SH-SY5Y (cell line): ENCODE results near the gene GPHA2.

Experiments used
- GATA2 ChIP-seq: IDR thresholded peaks from 2 replicates; pipeline ENCODE4 v1.6.1; 2011; ENCODE audit warnings: mild to moderate bottlenecking, low read depth, low read length
- GATA3 ChIP-seq: IDR thresholded peaks from 2 replicates; pipeline ENCODE4 v1.6.1; 2011; ENCODE audit warnings: low read depth, mild to moderate bottlenecking, low read length, moderate library complexity

GPHA2 gene

DNA sequence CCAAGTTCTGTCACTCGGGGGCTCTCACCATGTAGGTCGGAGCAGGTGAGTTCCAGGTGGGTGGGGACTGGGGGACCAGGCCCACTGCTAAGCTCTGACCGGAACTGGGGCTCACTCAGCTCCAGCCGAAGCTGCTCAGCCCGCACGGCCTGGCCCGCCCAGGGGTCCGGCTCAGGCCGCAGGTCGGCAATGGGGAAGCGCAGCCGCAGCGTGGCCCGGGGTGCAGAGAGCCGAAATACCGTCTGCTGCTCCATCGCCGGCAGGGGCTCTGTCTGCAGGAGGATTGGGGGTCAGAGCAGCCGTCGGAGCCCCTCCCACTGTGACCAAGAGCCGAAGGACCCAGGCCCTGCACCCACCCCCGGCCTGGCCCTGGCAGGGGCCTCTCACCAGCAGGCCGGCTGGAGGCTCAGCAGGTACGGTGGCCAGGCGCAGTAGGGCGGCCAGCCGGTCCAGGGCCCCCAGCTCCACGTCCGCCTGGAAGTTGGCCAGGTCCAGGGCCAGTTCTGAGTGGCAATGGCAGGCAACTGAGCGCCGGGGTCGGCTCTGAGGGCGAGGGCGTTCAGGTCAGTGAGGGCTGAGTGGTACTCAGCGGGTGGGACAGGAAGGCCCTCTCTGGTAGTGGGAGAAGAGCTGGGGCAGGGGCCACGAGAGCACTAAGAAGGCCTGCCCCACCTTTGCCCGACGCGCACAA, 25.9 kb downstream of the GPHA2 start:
- no peak for TF ChIP-seq GATA3
- TF ChIP-seq GATA2 = no peak

DNA sequence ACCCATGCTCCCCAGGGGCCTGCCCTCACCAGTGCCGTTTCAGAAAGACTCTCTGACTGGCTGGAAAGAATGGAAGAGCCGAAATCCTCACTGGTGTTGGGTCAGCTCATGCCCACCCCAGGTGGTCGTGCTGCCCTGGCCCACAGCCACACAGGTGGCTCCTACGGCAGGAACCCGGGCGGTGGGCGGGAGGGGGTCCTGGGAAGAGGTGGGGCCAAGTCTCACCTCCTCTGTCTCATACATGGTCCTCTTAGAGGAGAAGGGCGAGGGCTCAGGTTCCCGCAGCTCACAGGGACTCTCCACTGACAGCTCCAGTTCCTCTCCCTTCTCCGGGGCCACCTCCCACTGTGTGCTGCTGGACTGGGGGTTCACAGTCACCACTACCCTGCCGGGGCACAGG, 26.9 kb downstream of the GPHA2 start:
- no peak for TF ChIP-seq GATA2
- no peak for TF ChIP-seq GATA3

DNA sequence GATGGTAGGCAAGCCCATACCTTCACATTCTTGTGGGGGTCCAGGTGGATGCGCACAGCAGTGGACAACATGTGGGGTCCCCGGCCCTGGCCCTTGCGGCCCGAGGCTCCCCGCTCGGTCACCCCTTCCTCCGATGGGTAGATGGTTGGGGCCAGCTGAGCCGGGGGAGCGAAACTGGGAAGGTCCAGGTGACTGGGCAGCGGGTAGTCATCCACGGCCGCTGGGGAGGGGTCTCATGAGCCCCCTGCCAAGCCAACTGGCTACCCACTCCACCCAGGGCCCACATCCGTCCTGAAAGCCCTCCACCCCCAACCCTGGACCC, 29.4 kb downstream of the GPHA2 start:
- no peak for TF ChIP-seq GATA2
- TF ChIP-seq GATA3 = no peak

DNA sequence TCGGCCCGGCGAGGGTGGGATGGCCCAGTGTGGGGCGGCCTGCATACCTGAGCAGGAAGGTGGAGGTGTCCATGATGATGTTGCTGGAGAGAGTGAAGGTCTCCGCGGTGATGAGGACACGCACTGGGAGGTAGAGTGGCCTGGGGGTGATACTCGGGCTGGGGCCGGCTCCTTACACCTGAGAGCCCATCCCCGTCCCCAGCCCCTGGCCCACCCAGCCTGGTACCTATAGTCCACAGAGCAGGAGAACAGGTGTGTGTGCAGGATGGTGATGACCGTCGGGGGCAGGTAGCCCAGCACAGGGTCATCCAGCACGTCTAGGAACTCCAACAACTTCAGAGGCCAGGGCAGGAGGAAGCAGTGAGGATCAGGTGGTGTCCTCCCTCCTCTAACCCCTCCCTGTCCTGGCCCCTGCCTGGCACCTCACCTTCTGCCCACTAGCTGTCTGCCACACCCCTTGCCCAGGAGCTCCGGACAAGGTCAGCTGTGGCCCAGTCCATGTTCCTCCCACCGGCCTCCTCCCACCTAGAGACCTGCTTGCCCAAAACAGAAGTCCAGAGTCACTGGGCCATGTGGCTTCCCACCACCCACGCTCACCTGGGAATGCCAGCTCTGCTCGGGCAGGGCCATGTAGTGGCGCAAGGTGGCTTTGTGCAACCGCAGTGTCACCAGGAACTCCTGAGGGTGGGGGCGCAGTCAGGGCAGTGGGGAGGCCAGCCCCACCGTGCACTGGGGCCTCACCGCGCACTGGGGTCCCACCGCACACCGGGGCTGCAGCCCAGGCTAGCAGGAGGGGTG, 30.0 kb downstream of the GPHA2 start:
- TF ChIP-seq GATA3 (no peak), GATA2 (no peak)

DNA sequence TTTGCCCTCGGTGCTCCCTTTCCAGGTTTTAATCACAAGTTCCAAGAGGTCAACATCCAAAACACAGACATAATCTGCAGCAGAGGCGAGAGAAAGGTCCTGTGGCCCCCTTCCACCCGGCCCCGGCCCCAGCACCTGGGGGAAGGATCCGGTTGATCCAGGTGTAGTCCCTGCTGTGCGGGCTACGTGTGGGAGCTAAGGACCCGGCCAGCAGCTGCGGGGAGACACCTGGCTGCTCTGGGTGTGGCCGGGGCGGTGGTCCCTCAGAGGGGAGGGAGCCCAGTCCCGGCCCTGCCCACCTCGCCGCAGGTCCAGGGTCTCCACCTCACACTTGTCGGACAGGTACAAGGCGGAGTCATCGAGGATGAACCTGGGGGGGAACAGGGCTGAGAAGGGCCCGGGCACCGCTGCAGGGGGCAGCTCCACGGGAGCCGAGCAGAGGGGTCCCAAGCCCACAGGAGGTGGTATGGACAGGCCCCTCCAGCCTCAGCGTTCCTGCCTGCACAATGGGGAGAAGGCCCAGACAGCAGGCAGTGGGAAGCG, 32.3 kb downstream of the GPHA2 start:
- TF ChIP-seq GATA2 (no peak), GATA3 (no peak)

DNA sequence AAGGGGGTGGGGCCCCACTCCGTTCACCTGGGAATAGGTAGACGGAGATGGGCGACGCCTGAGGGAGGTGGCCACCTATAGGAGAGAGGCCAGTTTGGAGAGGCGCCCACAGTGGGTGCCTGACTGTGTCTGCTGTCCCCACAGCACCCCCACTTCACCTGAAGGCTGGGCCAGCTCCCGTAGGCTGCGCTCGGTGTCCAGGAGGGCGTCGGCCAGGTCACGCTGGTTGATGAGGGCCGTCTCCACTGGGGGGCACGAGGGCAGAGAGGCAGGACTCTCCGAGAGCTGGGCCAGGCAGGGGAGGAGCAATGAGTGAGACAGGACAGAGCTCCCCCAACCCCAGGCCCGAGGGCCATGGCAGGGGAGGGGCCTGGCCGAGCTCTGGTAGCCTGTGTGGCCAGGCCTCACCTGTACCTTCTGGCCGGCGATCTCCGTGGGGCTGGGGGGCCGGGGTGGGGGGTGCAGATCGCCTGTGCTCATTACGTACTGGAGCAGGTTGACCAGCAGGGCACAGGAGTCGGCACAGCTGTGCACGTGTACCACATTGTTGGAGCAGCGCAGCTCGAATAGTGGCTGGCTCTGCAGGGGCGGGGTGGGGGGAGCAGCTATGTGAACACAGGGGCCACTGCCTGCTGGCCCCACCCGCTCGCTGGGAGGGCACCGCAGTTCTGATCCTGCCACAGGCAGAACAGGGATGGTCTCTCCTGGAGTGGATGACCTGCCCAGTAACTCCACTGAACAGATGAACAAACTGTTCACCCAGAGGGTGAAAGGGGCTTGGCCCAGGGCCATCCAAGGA, 33.4 kb downstream of the GPHA2 start:
- no peak for TF ChIP-seq GATA2
- no peak for TF ChIP-seq GATA3

DNA sequence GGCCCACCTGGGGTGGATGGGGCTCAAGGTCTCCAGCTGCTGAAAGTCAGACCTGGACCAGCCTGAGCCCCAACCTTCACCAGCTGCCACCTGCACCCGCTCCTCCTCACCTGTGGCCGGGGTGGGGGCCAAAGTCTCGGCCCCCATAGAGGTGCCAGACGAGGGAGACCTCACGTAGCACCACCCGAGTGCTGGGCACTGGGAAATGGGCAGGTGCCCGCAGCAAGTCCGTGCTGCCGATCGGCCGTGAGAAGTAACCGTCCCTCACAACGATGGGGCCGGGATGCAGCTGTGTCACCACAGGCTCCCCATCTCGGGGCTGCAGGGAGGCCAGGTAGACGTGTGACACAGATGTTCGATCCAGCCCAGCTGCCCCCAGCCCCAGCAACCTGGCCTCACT, 34.9 kb downstream of the GPHA2 start:
- TF ChIP-seq GATA3 (no peak), GATA2 (no peak)

DNA sequence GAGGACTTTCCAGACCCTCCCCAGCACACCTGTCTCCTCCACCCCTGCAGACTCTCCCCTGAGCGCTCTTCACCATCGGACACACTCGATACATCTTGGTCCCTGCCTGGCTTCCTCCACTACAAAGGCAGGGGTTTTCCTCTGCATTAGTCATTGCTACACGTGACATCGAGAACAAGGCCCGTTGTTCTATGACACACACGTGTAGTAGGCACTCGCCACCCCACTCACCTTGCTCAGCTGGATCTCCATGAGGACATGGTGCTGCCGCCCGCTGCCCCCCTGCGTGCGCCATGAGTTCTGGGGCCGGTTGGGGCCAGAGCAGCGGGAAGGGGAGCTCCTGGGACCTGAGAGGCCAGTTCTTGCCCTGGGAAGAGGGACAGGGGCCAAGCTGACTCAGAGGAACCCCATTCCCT, 35.4 kb downstream of the GPHA2 start:
- TF ChIP-seq GATA2 (no peak), GATA3 (no peak)

DNA sequence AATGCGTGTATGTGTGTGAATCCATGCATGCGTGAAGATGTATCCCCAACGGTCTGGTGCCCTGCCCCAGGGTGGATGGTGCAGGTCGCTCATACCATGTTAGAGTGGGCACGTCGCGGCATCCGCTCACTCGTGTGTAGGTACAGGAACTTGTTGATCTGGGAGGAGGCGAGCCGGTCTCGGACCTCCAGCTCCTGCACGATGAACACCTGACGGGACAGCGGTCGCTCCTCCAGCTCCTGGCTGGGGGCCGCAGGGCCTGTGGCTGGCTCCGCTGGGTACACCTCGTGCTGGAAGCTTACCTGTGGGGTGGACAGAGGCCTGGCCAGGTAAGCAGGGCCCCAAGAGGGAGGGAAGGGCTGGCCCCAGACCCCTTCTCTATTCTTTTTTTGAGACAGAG, 37.2 kb downstream of the GPHA2 start:
- TF ChIP-seq GATA2 (no peak), GATA3 (no peak)

DNA sequence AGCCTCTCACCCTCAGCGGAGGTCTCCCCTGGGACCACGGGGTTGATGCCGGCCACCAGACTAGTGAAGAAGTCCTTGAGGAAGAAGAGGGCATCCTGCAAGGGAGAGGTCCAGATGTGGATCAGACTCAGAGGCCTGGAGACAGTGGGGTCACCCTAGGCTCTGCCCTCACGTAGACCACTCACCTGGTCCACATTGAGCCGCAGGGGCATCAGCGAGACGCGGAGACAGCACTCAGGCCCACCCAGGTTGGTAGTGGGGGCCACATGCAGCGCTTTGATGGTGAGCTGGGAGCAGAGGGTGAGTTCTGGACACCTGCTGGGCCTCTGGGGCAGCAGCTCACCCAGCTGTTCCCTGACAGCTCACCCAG, 37.6 kb downstream of the GPHA2 start:
- TF ChIP-seq GATA2 = no peak
- TF ChIP-seq GATA3 = no peak

DNA sequence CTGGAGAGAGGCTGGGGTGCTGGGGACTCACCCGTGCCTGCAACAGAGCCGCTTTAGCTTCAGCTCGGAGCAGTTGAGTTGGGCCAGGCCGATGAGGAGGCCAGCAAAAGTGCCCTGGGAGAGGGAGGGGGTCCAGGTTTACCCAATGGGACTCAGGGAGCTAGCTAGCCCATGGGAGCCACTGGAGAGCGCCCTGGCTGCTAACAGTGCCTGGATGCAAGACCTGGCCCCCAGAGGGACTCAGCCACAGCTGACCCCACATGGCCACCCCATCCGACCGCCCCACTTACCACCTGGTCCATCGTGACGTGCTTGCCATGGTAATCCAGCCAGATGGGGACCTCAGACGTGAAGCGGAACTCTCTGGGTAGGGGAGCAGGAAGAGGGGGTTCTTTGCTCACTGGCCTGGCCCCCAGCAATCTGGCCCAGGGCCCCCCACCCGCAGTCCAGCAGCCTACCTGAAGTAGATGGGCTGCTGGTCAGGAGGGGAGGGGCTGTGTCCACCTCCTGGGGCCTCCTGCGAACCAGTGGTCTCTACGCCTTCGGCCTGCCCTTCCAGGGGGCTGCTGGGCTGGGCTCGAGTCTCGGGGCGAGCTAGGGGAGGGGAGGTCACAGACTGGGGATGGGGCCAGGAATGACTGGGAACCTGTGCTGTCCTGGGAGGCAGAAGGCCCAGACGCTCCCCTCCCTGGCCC, 38.2 kb downstream of the GPHA2 start:
- TF ChIP-seq GATA2 (no peak), GATA3 (no peak)

DNA sequence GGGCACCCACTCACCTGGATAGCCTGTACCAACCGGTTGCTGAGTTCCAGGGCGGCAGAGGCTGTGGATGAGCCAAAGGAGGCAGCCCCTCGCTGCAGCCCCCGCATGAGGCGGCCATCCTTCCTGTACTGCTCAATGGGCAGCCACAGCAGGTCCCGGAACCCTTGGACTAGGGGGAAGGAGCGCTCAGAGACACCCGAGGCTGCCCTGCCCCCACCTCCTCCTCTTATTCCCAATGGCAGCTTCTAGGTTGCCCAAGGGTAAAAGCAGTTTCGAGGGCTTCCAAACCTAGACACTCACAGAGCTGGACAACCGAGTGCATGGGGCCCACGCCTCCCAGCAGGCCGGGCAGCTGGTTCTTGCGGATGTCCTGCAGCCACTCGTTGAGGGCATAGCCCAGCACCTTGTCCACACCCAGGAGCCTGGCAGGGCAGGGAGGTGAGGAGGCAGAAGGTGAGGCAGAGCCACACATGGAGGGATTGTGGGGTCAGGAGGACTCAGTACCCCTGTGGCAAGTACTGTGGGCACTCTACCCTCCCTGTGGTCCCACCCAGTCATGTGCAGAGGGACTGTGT, 39.2 kb downstream of the GPHA2 start:
- TF ChIP-seq GATA2 (no peak), GATA3 (no peak)

DNA sequence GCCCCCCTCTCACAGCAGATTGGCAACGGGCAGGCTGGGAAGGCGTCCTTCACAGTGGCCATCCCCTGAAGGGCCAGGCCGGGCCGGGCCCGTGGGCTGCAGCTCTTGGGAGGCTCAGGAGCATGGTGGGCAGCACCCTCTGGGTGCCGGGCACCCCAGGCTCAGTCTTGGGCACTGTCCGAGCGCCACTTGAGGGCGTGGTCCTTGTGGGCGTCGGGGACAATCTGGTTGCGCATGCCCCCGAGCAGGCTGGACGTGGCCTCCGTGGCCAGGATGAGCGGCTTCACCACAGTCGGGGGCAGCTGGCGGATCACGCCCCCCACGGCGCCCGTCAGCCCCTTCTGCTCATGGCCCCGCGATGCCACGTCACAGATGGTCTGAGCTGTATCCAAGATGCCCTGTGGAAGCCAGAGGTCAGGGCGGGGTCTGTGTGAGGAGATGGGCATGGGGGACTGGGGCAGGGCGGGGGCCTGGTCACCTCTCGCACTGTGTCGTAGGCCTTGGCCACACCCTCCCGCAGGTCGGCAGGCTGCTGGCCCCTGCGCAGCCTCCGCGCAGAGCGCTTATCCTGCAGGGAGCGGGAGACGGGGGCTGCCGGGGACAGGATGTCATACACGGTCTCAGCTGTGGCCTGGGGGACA, 40.8 kb downstream of the GPHA2 start:
- TF ChIP-seq GATA2 (no peak), GATA3 (no peak)
